ENCODE measurements around the gene FHDC1.

- no peak for TF ChIP-seq CTCF (IDR thresholded peaks at IDR 0.05)
- peak; percentile 56 to 69 for TF ChIP-seq POLR2A (IDR thresholded peaks at IDR 0.05)
These were observed 1.5 kb downstream of the FHDC1 start for GRCh38 chr4:152937336-152938236.

Measured in Peyer's patch (tissue), 4 donors.